Adrenal gland (tissue), 5 donors: ENCODE data around the gene NPEPL1.
"Not testable (repeated sequence)": the region's sequence is repeated elsewhere in the genome, so short reads cannot be mapped to it uniquely, and the experiment has no call there.

Experiments used
- CTCF ChIP-seq, 6 experiments: fragments of 450-650 bp in 4 of 6; fragments of 200-600 bp in 2 of 6; sonication (generic) in 1 of 6; IDR thresholded peaks; 1 replicate in 5 of 6; 2 replicates in 1 of 6; pipeline versions ENCODE4 v1.5.1 to v1.8.0; 2016 to 2021; ENCODE audit warnings: antibody characterized with exemption in 6 of 6, mild to moderate bottlenecking in 2 of 6, moderate library complexity in 1 of 6
- POLR2A ChIP-seq, 2 donors: fragments of 450-650 bp; IDR thresholded peaks; one replicate each; pipeline ENCODE4 v1.6.1; 2017; ENCODE audit warnings: antibody characterized with exemption in 2 of 2, mild to moderate bottlenecking in 2 of 2, moderate library complexity in 1 of 2
- donor health status: DM: no; HTN: no; CAD: no.

GRCh38 chr20:58642896-58643295, 49.7 kb upstream of the NPEPL1 start:
- TF ChIP-seq CTCF, POLR2A (IDR thresholded peaks at IDR 0.05): not testable (repeated sequence)
